Lung (tissue), 12 donors: Measurements from ENCODE around the gene MEF2C. TPM values are rescaled to one million over a fixed set of nuclear protein-coding genes. Genes with fewer than 3 reads are reported as not detected.

Source experiments
- ATAC-seq: fragments of 200-7000 bp; cut with Tn5 transposase; one replicate; pipeline ENCODE4 v1.9.1; 2020; ENCODE audit warnings: moderate number of reproducible peaks; ENCODE audit not compliant: insufficient read depth, low FRiP score
- DNase-seq, 3 donors: peaks; one replicate each; pipeline ENCODE4 v3.0.0-alpha.2; 2013 to 2017
- H3K27ac ChIP-seq, 2 donors: one replicate each; pipeline ENCODE4 v1.5.1; 2013; ENCODE audit warnings: mild to moderate bottlenecking in 2 of 2, moderate library complexity in 2 of 2, control low read depth in 1 of 2, inconsistent platforms in 1 of 2, low read depth in 1 of 2, low read length in 1 of 2
- H3K27me3 ChIP-seq, 3 donors: one replicate each; pipeline ENCODE4 v1.5.1; 2013; ENCODE audit warnings: low read length in 2 of 3; ENCODE audit not compliant: control insufficient read depth in 3 of 3, insufficient read depth in 3 of 3
- H3K36me3 ChIP-seq, 4 donors: one replicate each; pipeline ENCODE4 v1.5.1; 2013; ENCODE audit warnings: low read length in 4 of 4, mild to moderate bottlenecking in 1 of 4, moderate library complexity in 1 of 4; ENCODE audit not compliant: control insufficient read depth in 4 of 4, insufficient read depth in 4 of 4
- H3K4me1 ChIP-seq, 5 donors: one replicate each; pipeline ENCODE4 v1.5.1; 2013; ENCODE audit warnings: low read length in 5 of 5, mild to moderate bottlenecking in 2 of 5, moderate library complexity in 1 of 5; ENCODE audit not compliant: control insufficient read depth in 5 of 5, insufficient read depth in 5 of 5
- H3K4me3 ChIP-seq: one replicate; pipeline ENCODE4 v1.5.1; 2013; ENCODE audit warnings: mild to moderate bottlenecking, control low read depth, moderate library complexity
- H3K9ac ChIP-seq, 2 donors: one replicate each; pipeline ENCODE4 v1.5.1; 2013; ENCODE audit warnings: low read length in 2 of 2, control low read depth in 1 of 2; ENCODE audit not compliant: insufficient read depth in 1 of 2
- H3K9me3 ChIP-seq, 4 donors: one replicate each; pipeline ENCODE4 v1.5.1; 2013; ENCODE audit warnings: low read length in 3 of 4, mild to moderate bottlenecking in 1 of 4, moderate library complexity in 1 of 4; ENCODE audit not compliant: control insufficient read depth in 4 of 4, insufficient read depth in 3 of 4
- CTCF ChIP-seq: IDR thresholded peaks from 2 replicates; pipeline ENCODE4 v1.5.1; 2012; ENCODE audit warnings: mild to moderate bottlenecking; ENCODE audit errors: control extremely low read depth, extremely low read depth
- WGBS, 2 donors: extraction: QIAGEN DNeasy Blood & Tissue Kit; methylation state at CpG; one replicate each; pipeline ENCODE4 v1.1.7; 2013; 5-methylcytosine and 5-hydroxymethylcytosine counted together
- polyA plus RNA-seq, 2 donors: library from polyadenylated mRNA; stranded (reverse); fragments of 200-250 nt; gene quantifications; one replicate each; pipeline ENCODE4 v1.2.1, GENCODE V29; 2013
- total RNA-seq, 2 donors: library from RNA; depleted of rRNA in 1 of 2; stranded (reverse); fragments of >200 nt in 1 of 2; gene quantifications; one replicate each; pipeline ENCODE4 v1.2.1, GENCODE V29; 2014 to 2021
- donor health status: control.
- donor health status: control.
- donor health status: Bipolar disorder and iron deficiency.
- donor health status: healthy.
- donor health status: DM: yes; HTN: yes; CAD: no.

The MEF2C gene
- total and polyA plus RNA-seq, 4 donors, result 9.1 to 138 (median 28.8) TPM

GRCh38 chr5:88834131-88834462 lies 48.9 kb downstream of the MEF2C start:
- no peak for DNase-seq

GRCh38 chr5:88833371-88834130 lies 49.4 kb downstream of the MEF2C start:
- H3K4me3 ChIP-seq, result no peak overlapping the region
- no peaks in the 10 kb centered on the region for H3K27me3 ChIP-seq
- DNase-seq (peak; percentile 58 to 90 (median 86)), ATAC-seq (no peak)
- H3K4me1 ChIP-seq, result peaks cover 2 to 32% (median 13%) of the 10 kb centered on the region in 5 donors
- no peaks in the 10 kb centered on the region for H3K36me3 ChIP-seq
- WGBS, 2 donors, result 18% methylated on average over 7 of the region's 7 CpGs
- H3K27ac ChIP-seq, result peak overlapping the region; percentile 32 to 60
- peak overlapping the region in 1 of 2 donors; percentile 43 for H3K9ac ChIP-seq
- no peak for TF ChIP-seq CTCF
- no peaks in the 10 kb centered on the region for H3K9me3 ChIP-seq

More at GRCh38 chr5:88834131-88834462, 48.9 kb downstream of the MEF2C start:
- Histone ChIP-seq H3K27ac (peak overlapping the region; percentile 32 to 60), H3K4me3 (no peak overlapping the region), H3K36me3 (no peaks in the 10 kb centered on the region), H3K4me1 (peaks cover 2 to 31% (median 13%) of the 10 kb centered on the region in 5 donors), H3K9ac (no peak overlapping the region), H3K9me3 (no peaks in the 10 kb centered on the region), H3K27me3 (no peaks in the 10 kb centered on the region)
- ATAC-seq, result no peak
- no peak for TF ChIP-seq CTCF
- 92 to 93% methylated on average over 2 of the region's 2 CpGs for WGBS, 2 donors

GRCh38 chr5:88831816-88832215 lies 51.2 kb downstream of the MEF2C start:
- DNase-seq, result no peak
- no peak for TF ChIP-seq CTCF
- Histone ChIP-seq H3K9me3 (no peaks in the 10 kb centered on the region), H3K9ac (no peak overlapping the region), H3K4me1 (peaks cover 4 to 44% (median 18%) of the 10 kb centered on the region in 5 donors), H3K27me3 (no peaks in the 10 kb centered on the region), H3K27ac (peak overlapping the region in 1 of 2 donors; percentile 53), H3K36me3 (no peaks in the 10 kb centered on the region), H3K4me3 (no peak overlapping the region)
- 95% methylated on average over 1 of the region's 1 CpG for WGBS, 2 donors
- no peak for ATAC-seq
